GM08714 (cell line): Measurements from ENCODE around the gene TANGO6.

ENCODE experiments used
- H3K4me3 ChIP-seq: fragments of 200-500 bp; sonication (Bioruptor generic); 2 replicates; pipeline ENCODE4 v1.5.1; 2014; ENCODE audit warnings: mild to moderate bottlenecking, low read length, inconsistent platforms
- ZNF274 ChIP-seq: IDR thresholded peaks from 2 replicates; pipeline ENCODE4 v1.6.1; 2012; ENCODE audit warnings: mild to moderate bottlenecking, low read depth, low read length

Gene TANGO6

GRCh38 chr16:68948230-68948910 is 105.0 kb downstream of the TANGO6 start:
- no peak overlapping the region for H3K4me3 ChIP-seq
- TF ChIP-seq ZNF274 = no peak

DNA sequence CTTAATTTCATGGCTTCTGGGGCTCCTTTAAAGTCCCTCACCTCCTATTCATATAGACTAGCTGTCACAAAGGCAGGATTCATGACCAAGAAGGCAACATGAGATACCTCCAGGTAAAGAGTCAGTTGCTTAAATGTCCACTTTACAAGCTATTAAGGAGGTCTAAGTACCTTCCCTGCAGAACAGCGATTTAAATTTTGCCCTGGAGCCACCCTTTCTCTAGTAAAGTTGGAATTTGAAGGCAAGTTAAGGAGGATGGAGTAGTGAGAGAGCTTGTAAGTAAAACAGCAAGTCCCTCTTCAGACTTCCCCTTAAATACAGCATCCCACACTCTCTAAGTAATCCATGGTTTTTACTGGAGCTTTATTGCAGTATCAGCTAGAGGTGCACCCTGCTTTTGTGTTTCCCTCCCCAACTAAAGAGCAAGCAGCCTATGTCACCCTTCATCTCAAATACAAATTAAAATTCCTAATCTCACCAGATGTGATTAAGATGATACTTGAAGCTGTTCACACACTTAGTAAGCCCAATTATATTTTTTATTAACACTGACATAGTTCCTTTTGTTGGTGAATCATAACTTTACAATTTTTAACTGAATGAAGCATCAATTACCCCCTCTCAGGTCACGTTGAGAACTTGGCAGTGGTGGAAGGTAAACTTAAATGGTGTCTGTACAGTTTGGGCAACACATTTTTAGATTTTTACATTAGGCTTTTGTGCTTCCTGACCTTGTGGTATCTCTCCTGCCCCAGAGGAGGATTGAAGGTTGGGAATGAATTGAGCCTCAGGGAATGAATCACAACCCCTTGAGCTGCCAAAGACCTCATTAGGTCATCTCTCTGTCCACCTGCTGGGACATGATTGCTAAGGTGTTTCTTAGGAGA is 108.9 kb downstream of the TANGO6 start:
- TF ChIP-seq ZNF274 = no peak
- no peak overlapping the region for H3K4me3 ChIP-seq

GRCh38 chr16:68954911-68955635 is 111.7 kb downstream of the TANGO6 start:
- H3K4me3 ChIP-seq = no peak overlapping the region
- TF ChIP-seq ZNF274 = no peak

GRCh38 chr16:68960910-68961309 is 117.6 kb downstream of the TANGO6 start:
- no peak overlapping the region for H3K4me3 ChIP-seq
- TF ChIP-seq ZNF274 = no peak

GRCh38 chr16:68961778-68962402 is 118.6 kb downstream of the TANGO6 start:
- H3K4me3 ChIP-seq = no peak overlapping the region
- TF ChIP-seq ZNF274 = no peak

DNA sequence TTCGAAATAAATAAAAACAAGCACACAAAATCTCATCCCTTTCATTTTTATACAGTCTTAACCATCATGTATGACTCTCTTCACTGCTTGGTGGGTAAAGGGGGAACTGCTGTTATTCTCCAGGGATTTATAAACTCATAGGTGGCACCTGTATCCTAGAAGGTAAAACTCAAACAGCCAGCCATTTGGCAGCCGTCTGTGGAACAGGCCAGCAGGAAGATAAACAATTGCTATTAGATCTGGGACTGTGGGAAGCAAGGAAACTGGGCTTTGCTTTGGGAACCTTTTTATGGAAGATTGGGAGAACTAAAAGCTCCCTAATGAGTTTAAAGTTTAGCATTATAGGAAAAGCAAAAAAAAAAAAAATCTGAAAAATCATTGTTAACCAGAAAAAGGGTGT is 126.0 kb downstream of the TANGO6 start:
- no peak overlapping the region for H3K4me3 ChIP-seq
- no peak for TF ChIP-seq ZNF274

GRCh38 chr16:68972013-68972412 is 128.7 kb downstream of the TANGO6 start:
- no peak overlapping the region for H3K4me3 ChIP-seq
- no peak for TF ChIP-seq ZNF274

- no peak for TF ChIP-seq ZNF274
- no peak overlapping the region for H3K4me3 ChIP-seq
Measured at GRCh38 chr16:68972720-68973119, 129.4 kb downstream of the TANGO6 start.

GRCh38 chr16:68973611-68974120 is 130.3 kb downstream of the TANGO6 start:
- no peak for TF ChIP-seq ZNF274
- no peak overlapping the region for H3K4me3 ChIP-seq

- no peak overlapping the region for H3K4me3 ChIP-seq
- no peak for TF ChIP-seq ZNF274
Measured at GRCh38 chr16:68978303-68978954, 135.1 kb downstream of the TANGO6 start.

DNA sequence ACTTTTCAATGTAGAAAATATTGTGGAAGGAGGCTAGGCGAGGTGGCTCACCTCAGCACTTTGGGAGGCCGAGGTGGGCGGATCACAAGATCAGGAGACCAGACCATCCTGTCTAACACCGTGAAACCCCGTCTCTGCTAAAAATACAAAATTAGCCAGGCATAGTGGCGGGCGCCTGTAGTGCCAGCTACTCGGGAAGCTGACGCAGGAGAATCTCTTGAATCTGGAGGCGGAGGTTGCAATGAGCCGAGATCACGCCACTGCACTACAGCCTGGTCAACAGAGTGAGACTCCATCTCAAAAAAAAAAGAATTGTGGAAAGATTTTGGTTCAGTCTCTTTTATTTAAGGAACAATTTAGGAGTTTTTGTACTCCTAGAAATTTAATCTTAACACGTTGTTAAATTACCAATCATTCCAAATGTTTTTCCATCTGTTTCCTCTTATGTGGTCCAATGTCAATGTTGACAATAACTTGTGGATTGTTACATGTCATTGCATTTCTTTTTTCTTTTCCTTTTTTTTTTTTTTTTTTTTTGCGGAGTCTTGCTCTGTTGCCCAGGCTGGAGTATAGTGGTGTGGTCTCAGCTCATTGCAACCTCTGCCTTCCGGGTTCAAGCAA is 137.5 kb downstream of the TANGO6 start:
- H3K4me3 ChIP-seq = no peak overlapping the region
- no peak for TF ChIP-seq ZNF274

GRCh38 chr16:68981971-68982370 is 138.6 kb downstream of the TANGO6 start:
- no peak for TF ChIP-seq ZNF274
- no peak overlapping the region for H3K4me3 ChIP-seq

GRCh38 chr16:68984467-68984866 is 141.1 kb downstream of the TANGO6 start:
- no peak for TF ChIP-seq ZNF274
- no peak overlapping the region for H3K4me3 ChIP-seq

DNA sequence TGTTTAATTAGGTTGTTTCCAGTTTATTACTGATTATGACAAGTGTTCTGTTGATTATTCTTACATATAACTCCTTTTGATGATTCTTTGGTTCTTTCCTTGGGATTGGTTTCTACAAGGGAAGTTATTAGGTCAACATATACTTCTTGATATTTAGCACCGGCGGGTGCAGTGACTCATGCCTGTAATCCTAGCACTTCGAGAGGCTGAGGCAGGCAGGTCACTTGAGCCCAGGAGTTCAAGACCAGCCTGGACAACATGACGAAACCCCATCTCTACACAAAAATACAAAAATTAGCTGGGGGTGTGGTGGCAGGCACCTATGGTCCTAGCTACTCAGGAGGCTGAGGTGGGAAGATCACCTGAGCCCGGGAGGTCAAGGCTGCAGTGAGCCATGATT is 141.9 kb downstream of the TANGO6 start:
- no peak for TF ChIP-seq ZNF274

More for the DNA sequence above, 141.9 kb downstream of the TANGO6 start:
- H3K4me3 ChIP-seq = no peak overlapping the region
